BLaER1 (cell line): ENCODE measurements around the gene CEP128.

Source experiments
- H3K27ac ChIP-seq: shearing (Covaris generic); formaldehyde crosslinking; 2 replicates; pipeline ENCODE4 v1.8.1; 2022
- H3K27me3 ChIP-seq: shearing (Covaris generic); formaldehyde crosslinking; 2 replicates; pipeline ENCODE4 v1.8.1; 2022
- H3K36me3 ChIP-seq: shearing (Covaris generic); formaldehyde crosslinking; 2 replicates; pipeline ENCODE4 v1.8.1; 2022
- H3K4me1 ChIP-seq: shearing (Covaris generic); formaldehyde crosslinking; 2 replicates; pipeline ENCODE4 v1.8.1; 2022
- H3K4me2 ChIP-seq: shearing (Covaris generic); formaldehyde crosslinking; 2 replicates; pipeline ENCODE4 v1.8.1; 2022
- H3K4me3 ChIP-seq: shearing (Covaris generic); formaldehyde crosslinking; 2 replicates; pipeline ENCODE4 v1.8.1; 2022
- H3K9ac ChIP-seq: shearing (Covaris generic); formaldehyde crosslinking; 2 replicates; pipeline ENCODE4 v1.8.1; 2022
- H3K9me3 ChIP-seq: shearing (Covaris generic); formaldehyde crosslinking; 2 replicates; pipeline ENCODE4 v1.8.1; 2022
- H4K20me1 ChIP-seq: shearing (Covaris generic); formaldehyde crosslinking; 2 replicates; pipeline ENCODE4 v1.8.1; 2022
- Cebpa-rat ChIP-seq: shearing (Covaris generic); IDR thresholded peaks from 2 replicates; pipeline ENCODE4 v1.8.1; 2022

The CEP128 gene

DNA sequence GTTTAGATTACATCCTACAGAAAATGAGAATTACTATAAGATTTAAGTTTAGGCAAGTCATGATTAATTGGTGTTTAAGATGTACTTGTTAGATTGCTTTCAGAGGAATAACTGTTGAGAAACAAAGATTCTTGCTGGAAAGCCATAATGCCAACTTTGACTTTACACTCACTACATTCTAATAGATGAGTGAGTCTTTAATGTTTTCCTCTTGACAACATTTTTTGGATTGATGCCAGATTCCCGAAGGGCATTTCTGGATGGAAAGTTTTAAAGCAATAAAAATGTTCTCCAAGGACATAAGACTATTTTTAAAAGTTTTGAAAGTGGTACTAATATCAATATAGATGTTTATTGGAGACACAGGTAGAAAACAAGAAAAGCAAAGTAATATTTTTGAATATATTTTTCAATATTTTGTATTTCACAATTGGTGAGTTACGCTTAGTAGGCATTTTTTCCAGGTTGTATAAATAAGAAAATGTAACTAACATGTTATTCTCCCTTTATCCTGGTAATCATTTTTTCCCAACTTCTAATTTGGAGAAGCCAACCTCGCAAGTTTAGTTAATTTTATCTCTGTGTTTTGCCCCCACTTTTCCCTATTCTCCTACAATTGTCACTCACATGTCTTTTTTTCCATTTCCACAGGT is 307.3 kb downstream of the CEP128 start:
- H3K9ac ChIP-seq = no peak overlapping the region
- H3K36me3 ChIP-seq = 0 out of 2 replicates have a peak, but pooled peaks cover 5% of the 10 kb centered on the region
- H3K27me3 ChIP-seq = no peaks in the 10 kb centered on the region
- no peak overlapping the region for H3K27ac ChIP-seq
- TF ChIP-seq Cebpa-rat = no peak
- H3K4me2 ChIP-seq = no peak overlapping the region
- no peaks in the 10 kb centered on the region for H3K9me3 ChIP-seq
- no peak overlapping the region for H3K4me3 ChIP-seq
- no peaks in the 10 kb centered on the region for H4K20me1 ChIP-seq
- H3K4me1 ChIP-seq = no peaks in the 10 kb centered on the region

DNA sequence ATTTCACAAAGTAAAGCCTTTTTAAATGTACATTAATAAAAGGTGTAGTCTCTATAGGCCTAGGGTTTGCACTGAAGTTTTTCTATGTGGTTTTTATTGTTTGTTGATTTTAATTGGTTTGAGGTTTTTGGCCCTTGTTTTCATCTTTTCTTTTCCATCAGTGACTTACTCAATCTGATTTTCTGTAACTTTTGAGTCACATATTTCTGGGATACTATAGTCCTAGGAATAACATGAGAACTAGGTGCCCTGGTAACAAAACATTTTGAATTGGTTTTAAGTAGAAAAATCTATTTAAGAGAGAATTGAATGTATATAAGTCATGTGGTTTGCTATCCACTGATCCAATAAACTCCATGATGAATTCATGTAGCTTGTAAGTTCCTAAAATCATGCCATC is 311.9 kb downstream of the CEP128 start:
- Histone ChIP-seq H4K20me1 (no peaks in the 10 kb centered on the region), H3K4me2 (no peak overlapping the region), H3K4me3 (no peak overlapping the region), H3K4me1 (peaks cover 13% of the 10 kb centered on the region), H3K9me3 (peaks cover 9% of the 10 kb centered on the region), H3K27ac (no peak overlapping the region), H3K36me3 (0 out of 2 replicates have a peak, but pooled peaks cover 5% of the 10 kb centered on the region), H3K27me3 (no peaks in the 10 kb centered on the region), H3K9ac (no peak overlapping the region)
- no peak for TF ChIP-seq Cebpa-rat

DNA sequence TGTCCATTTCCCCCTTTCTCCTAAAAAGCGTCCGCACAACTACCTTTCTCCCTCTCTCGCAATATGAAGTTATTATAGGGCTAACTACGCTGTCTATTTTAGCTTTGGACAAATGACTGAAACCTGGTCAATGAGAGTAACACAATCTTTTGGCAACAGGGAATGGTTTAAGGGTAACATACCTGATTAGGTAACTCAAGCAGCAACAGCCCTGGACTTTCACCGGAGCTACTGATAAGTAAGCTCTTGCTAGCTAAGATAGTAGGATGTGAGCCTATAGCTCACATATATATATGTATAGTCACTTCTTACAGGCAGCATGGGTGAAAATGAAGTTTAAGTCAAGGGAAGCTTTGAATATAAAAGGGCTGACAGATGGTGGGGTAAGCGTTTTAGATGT is 313.0 kb downstream of the CEP128 start:
- Histone ChIP-seq H3K9me3 (peaks cover 9% of the 10 kb centered on the region), H3K9ac (no peak overlapping the region), H3K4me3 (no peak overlapping the region), H3K27ac (no peak overlapping the region), H4K20me1 (no peaks in the 10 kb centered on the region), H3K27me3 (no peaks in the 10 kb centered on the region), H3K4me2 (0 out of 2 replicates have a peak overlapping the region, but pooled peaks have one; percentile 9), H3K36me3 (0 out of 2 replicates have a peak, but pooled peaks cover 5% of the 10 kb centered on the region), H3K4me1 (peaks cover 13% of the 10 kb centered on the region)
- no peak for TF ChIP-seq Cebpa-rat

DNA sequence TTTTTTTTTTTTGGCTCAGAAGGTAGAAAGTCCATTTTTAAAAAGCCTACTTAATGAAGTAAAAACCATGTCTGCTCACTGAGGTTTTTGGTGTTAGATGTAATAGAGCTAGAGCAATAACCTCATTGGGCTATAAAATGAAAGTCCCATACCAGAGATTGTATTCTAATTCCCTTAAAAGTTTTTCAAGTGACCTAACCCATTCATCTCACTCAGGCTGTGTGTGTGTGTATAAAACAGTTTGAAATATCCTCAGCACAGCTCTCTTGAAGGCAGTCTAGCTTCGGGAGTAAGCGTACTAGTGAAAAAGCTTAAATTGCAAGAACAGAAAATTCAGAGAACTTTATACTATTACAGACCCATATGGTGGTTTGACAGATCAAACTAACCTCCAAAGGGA is 313.8 kb downstream of the CEP128 start:
- Histone ChIP-seq H3K27ac (no peak overlapping the region), H3K4me3 (no peak overlapping the region), H3K4me2 (0 out of 2 replicates have a peak overlapping the region, but pooled peaks have one; percentile 9), H3K9me3 (peaks cover 9% of the 10 kb centered on the region), H3K36me3 (0 out of 2 replicates have a peak, but pooled peaks cover 1% of the 10 kb centered on the region), H3K27me3 (no peaks in the 10 kb centered on the region), H3K9ac (no peak overlapping the region), H3K4me1 (peaks cover 13% of the 10 kb centered on the region), H4K20me1 (no peaks in the 10 kb centered on the region)
- TF ChIP-seq Cebpa-rat = no peak

DNA sequence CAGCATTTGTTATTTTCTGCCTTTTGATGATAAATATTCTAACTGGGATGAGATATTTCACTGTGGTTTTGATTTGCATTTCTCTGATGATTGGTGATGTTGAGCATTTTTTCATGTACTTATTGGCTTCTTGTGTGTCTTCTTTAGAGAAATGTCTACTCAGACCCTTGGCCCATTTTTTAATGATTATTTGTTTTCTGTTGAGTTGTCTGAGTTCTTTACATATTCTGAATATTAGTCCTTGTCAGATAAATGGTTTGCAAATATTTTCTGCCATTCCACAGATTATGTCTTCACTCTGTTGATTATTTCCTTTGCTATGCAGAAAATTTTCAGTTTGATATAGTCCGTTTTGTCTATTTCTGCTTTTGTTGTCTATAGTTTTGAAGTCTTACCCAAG is 317.0 kb downstream of the CEP128 start:
- Histone ChIP-seq H3K4me1 (peaks cover 16% of the 10 kb centered on the region), H3K4me3 (no peak overlapping the region), H4K20me1 (no peaks in the 10 kb centered on the region), H3K4me2 (no peak overlapping the region), H3K36me3 (no peaks in the 10 kb centered on the region), H3K27me3 (no peaks in the 10 kb centered on the region), H3K9me3 (peaks cover 9% of the 10 kb centered on the region), H3K27ac (no peak overlapping the region), H3K9ac (no peak overlapping the region)
- TF ChIP-seq Cebpa-rat = no peak

DNA sequence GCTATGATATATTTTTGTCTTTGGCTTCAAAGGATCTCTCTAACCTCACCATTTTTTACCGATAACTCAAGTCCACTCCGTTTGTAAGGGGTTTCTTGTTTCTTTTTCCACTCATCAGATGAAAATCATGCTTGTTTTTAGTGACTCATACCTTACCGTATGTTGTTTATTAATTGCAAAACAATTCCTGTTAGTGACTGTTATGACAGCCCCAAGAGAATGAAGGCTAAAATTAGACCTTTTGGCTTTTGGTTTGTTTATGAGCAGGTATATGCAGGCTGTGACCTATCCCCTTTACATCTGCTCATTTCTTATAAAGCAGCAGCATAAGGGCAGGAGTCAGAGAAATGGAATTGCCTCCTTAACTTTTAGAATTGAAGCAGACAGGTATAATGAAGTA is 319.8 kb downstream of the CEP128 start:
- no peak overlapping the region for H3K4me3 ChIP-seq
- no peak for TF ChIP-seq Cebpa-rat
- no peaks in the 10 kb centered on the region for H3K36me3 ChIP-seq
- H3K4me1 ChIP-seq = peaks cover 4% of the 10 kb centered on the region
- H3K9me3 ChIP-seq = peaks cover 12% of the 10 kb centered on the region
- H4K20me1 ChIP-seq = no peaks in the 10 kb centered on the region
- no peak overlapping the region for H3K9ac ChIP-seq
- peak overlapping the region; percentile 14; the same call in 1 of the 2 replicates for H3K4me2 ChIP-seq
- H3K27me3 ChIP-seq = no peaks in the 10 kb centered on the region
- no peak overlapping the region for H3K27ac ChIP-seq

DNA sequence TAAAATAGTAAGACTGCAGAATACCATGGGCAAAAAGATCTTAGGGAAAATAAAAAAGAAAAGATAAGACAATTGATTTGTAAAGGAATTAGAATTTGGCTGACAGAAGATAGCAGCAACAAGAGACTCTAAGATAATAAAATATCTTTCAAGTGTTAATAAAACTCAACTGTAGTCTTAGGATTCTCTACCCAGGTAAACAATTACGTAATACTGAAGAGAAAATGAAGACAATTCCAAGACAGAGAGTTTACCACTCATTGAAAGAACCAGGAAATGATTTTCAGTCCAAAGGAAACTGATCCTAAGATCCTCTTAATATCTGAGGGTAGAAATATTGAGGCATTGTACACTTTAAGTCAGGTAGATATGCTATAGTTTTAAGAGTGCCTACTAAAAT is 321.1 kb downstream of the CEP128 start:
- no peak overlapping the region for H3K27ac ChIP-seq
- no peak overlapping the region for H3K4me2 ChIP-seq
- no peaks in the 10 kb centered on the region for H3K36me3 ChIP-seq
- H3K4me3 ChIP-seq = no peak overlapping the region
- no peaks in the 10 kb centered on the region for H4K20me1 ChIP-seq
- H3K9ac ChIP-seq = no peak overlapping the region
- 0 out of 2 replicates have a peak, but pooled peaks cover 7% of the 10 kb centered on the region for H3K9me3 ChIP-seq
- peaks cover 4% of the 10 kb centered on the region for H3K4me1 ChIP-seq
- no peaks in the 10 kb centered on the region for H3K27me3 ChIP-seq
- no peak; the same call in 1 of the 2 replicates for TF ChIP-seq Cebpa-rat

DNA sequence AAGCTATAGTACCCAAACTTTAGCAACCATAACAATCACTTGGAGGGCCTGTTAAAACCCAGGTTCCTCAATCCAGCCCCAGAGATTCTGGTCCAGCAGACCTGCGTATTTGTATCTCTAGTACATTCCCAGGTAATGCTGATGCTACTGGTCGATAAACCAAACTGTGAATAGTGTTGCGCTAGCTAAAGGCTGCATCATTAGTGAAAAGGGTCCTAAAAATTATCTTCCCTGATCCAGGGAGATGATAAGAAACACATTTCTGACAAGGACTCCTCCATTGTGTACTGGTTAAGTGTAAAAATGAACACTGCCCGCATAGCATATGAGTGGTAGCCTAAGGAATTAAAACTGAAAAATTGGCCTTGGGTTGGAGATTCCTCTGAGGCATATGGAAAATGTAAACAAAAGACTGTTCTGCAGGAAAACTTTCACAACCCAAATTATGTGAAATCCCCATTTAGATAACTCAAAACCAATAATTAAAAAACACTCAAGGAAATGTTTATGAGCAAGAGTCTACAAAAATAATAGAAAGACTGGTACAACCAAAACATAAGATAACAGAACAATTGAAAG is 322.7 kb downstream of the CEP128 start:
- Histone ChIP-seq H3K36me3 (no peaks in the 10 kb centered on the region), H3K4me2 (no peak overlapping the region), H3K4me1 (peaks cover 4% of the 10 kb centered on the region), H3K27me3 (no peaks in the 10 kb centered on the region), H3K4me3 (no peak overlapping the region), H4K20me1 (no peaks in the 10 kb centered on the region), H3K27ac (no peak overlapping the region), H3K9ac (no peak overlapping the region), H3K9me3 (0 out of 2 replicates have a peak, but pooled peaks cover 7% of the 10 kb centered on the region)
- no peak for TF ChIP-seq Cebpa-rat

DNA sequence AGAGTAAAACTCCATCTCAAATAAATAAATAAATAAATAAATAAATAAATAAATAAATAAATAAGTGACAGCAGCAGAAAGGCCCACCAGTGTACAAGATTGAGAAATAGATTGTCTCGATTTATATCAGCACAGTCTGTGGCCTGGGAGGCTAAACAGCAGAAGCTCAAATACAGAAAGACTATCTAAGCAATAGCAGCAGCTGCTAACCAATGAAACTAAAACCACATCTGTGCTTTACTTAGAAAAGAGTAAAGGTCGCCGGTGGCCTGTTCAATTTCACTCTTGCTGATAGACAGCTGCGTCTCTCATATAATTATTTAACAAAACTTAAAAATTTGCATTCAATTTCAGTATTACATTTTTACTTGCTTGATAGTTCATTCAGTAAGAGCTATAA is 325.7 kb downstream of the CEP128 start:
- Histone ChIP-seq H3K36me3 (no peaks in the 10 kb centered on the region), H3K4me1 (no peaks in the 10 kb centered on the region), H3K4me2 (no peak overlapping the region), H3K9ac (no peak overlapping the region), H3K9me3 (0 out of 2 replicates have a peak, but pooled peaks cover 7% of the 10 kb centered on the region), H3K27ac (no peak overlapping the region), H3K27me3 (no peaks in the 10 kb centered on the region), H4K20me1 (no peaks in the 10 kb centered on the region), H3K4me3 (no peak overlapping the region)
- TF ChIP-seq Cebpa-rat = no peak

DNA sequence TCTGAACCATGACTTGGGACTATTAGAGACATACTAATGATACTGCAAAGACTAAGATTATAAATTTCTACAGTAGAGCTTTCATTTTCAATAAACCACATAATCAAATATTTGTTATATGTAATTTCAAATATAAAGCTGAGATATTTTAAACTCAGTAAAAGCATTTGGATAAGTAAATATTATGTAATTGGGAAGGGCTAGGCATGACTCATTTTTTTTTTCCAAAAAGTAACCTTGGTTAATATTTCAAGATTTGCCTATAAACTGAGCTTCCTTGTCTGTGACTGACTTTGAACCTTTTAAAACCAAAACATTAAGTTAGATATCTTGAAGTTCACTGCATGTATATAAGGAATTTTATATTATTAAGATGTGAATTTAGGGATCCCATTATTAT is 332.5 kb downstream of the CEP128 start:
- H3K4me1 ChIP-seq = no peaks in the 10 kb centered on the region
- no peak overlapping the region for H3K4me2 ChIP-seq
- no peak overlapping the region for H3K9ac ChIP-seq
- no peak overlapping the region for H3K27ac ChIP-seq
- no peaks in the 10 kb centered on the region for H3K9me3 ChIP-seq
- H3K36me3 ChIP-seq = no peaks in the 10 kb centered on the region
- TF ChIP-seq Cebpa-rat = no peak
- no peak overlapping the region for H3K4me3 ChIP-seq
- no peaks in the 10 kb centered on the region for H3K27me3 ChIP-seq
- no peaks in the 10 kb centered on the region for H4K20me1 ChIP-seq
